ENCODE data around the gene HPS1.

Gene HPS1

DNA sequence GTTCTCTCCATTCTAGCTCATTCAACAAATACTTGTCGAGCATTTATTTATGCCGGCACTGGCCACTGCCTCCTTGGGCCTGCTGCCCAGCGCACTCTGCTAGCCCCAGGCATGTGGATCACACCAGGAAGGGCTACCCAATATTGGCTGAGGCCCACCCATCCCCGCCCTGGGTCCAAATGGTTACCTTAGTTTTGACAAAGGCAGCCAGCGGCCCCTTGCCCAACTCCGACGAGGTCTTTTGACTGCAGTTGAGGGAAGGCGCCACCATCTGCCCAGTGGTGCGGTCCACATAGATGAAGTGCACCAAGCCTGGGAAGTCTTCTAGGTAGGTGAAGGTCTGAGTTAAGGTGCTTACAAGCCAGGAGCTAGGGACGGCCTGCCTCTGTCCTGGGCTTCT lies 24.6 kb downstream of the HPS1 start:
- no peak overlapping the region for H3K27ac ChIP-seq (ENCODE audit: low read depth, low read length)
- no peaks in the 10 kb centered on the region for H3K9me3 ChIP-seq (ENCODE audit: insufficient read depth, low read length)
- no peaks in the 10 kb centered on the region for H3K36me3 ChIP-seq (ENCODE audit: low read length)
- no peaks in the 10 kb centered on the region for H3K27me3 ChIP-seq (ENCODE audit: low read length)
- H2AFZ ChIP-seq (ENCODE audit: low read depth, low read length, severe bottlenecking), result no peak overlapping the region
- no peaks in the 10 kb centered on the region for H3K9me2 ChIP-seq (replicated peaks; ENCODE audit: insufficient read depth, low read length)
- H3K9ac ChIP-seq (ENCODE audit: low read length), result no peak overlapping the region
- H4K20me1 ChIP-seq (ENCODE audit: low read depth, low read length), result no peaks in the 10 kb centered on the region
- no peak overlapping the region for H3K4me3 ChIP-seq (ENCODE audit: insufficient read depth, low read length, poor library complexity, severe bottlenecking)
- TF ChIP-seq EZH2phosphoT487 (conservative IDR thresholded peaks at IDR 0.05; ENCODE audit: low read length), result no peak
- TF ChIP-seq, protein P1, sequence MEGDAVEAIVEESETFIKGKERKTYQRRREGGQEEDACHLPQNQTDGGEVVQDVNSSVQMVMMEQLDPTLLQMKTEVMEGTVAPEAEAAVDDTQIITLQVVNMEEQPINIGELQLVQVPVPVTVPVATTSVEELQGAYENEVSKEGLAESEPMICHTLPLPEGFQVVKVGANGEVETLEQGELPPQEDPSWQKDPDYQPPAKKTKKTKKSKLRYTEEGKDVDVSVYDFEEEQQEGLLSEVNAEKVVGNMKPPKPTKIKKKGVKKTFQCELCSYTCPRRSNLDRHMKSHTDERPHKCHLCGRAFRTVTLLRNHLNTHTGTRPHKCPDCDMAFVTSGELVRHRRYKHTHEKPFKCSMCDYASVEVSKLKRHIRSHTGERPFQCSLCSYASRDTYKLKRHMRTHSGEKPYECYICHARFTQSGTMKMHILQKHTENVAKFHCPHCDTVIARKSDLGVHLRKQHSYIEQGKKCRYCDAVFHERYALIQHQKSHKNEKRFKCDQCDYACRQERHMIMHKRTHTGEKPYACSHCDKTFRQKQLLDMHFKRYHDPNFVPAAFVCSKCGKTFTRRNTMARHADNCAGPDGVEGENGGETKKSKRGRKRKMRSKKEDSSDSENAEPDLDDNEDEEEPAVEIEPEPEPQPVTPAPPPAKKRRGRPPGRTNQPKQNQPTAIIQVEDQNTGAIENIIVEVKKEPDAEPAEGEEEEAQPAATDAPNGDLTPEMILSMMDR (IDR thresholded peaks at IDR 0.05; ENCODE audit: insufficient read depth, low read length, poor library complexity, severe bottlenecking), result no peak
- H3K4me2 ChIP-seq (ENCODE audit: low read depth, low read length, poor library complexity, severe bottlenecking), result no peak overlapping the region
- H3F3A ChIP-seq (ENCODE audit: insufficient read depth), result no peaks in the 10 kb centered on the region
- H3K79me2 ChIP-seq (ENCODE audit: insufficient read depth, low read length), result no peaks in the 10 kb centered on the region

DNA sequence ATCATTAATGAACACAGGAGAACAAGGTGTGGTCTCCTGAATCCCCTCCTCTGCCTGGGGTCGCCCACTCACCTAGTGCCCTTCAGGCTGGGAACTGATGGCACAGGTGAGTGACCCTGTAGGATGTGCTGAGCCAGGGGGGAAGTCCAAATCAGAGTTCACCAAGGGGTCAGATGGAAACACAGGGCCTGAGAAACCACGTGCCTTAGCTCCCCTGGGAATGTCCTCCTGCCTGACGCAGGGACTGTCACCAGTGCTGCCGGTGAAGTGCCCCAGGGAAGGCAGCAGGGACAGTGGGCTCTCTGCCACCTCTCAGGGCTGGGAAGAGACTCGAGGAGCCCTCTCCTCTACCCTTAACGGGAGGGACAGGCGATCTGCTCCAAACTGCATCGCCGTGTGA lies 25.9 kb downstream of the HPS1 start:
- H3K79me2 ChIP-seq (ENCODE audit: insufficient read depth, low read length), result no peaks in the 10 kb centered on the region
- H3K9ac ChIP-seq (ENCODE audit: low read length), result no peak overlapping the region
- TF ChIP-seq, protein P1 (IDR thresholded peaks at IDR 0.05; ENCODE audit: insufficient read depth, low read length, poor library complexity, severe bottlenecking), result no peak
- TF ChIP-seq EZH2phosphoT487 (conservative IDR thresholded peaks at IDR 0.05; ENCODE audit: low read length), result no peak
- H3K27me3 ChIP-seq (ENCODE audit: low read length), result no peaks in the 10 kb centered on the region
- H4K20me1 ChIP-seq (ENCODE audit: low read depth, low read length), result no peaks in the 10 kb centered on the region
- H3K9me2 ChIP-seq (replicated peaks; ENCODE audit: insufficient read depth, low read length), result no peaks in the 10 kb centered on the region
- H2AFZ ChIP-seq (ENCODE audit: low read depth, low read length, severe bottlenecking), result no peak overlapping the region
- no peak overlapping the region for H3K4me2 ChIP-seq (ENCODE audit: low read depth, low read length, poor library complexity, severe bottlenecking)
- H3F3A ChIP-seq (ENCODE audit: insufficient read depth), result no peaks in the 10 kb centered on the region
- H3K4me3 ChIP-seq (ENCODE audit: insufficient read depth, low read length, poor library complexity, severe bottlenecking), result no peak overlapping the region
- H3K36me3 ChIP-seq (ENCODE audit: low read length), result no peaks in the 10 kb centered on the region
- no peak overlapping the region for H3K27ac ChIP-seq (ENCODE audit: low read depth, low read length)
- H3K9me3 ChIP-seq (ENCODE audit: insufficient read depth, low read length), result no peaks in the 10 kb centered on the region

DNA sequence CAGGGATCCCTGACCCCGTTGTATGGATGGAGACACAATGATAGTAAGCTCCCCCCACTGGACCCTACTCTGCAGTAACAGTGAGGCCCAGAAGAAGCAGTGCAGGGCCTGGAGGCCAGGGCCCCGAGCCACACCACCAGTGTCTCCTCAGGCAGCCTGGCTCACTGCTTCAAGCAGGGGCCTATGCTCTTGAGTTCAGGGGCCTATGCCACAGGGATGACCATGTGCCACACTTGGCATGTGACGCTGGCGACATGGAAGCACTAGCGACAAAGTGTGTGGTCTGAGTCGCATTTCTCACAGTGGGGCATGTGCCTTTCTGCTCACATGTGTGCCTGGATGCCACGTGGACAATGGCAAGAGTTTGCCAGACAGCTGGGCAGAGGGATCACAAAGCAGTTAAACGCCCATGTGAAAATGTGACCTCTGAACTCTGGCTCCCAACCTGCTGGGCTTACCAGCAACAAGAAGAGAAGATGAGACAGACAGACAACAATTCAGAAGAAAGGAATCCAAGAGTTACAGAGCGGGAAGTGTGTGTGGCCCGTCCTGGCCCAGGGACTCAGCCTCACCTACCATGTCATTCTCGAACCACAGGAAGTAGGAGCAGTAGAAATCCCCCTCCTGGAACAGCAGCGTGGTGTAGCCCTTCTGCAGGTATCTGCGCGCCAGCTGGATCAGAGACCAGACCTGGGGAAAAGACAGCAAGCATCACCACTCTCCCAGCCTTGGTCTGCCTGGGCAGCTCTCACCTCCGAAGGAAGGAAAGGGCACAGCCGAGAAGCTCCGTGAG lies 27.1 kb downstream of the HPS1 start:
- H3K36me3 ChIP-seq (ENCODE audit: low read length), result no peaks in the 10 kb centered on the region
- H2AFZ ChIP-seq (ENCODE audit: low read depth, low read length, severe bottlenecking), result no peak overlapping the region
- no peak overlapping the region for H3K4me2 ChIP-seq (ENCODE audit: low read depth, low read length, poor library complexity, severe bottlenecking)
- no peak overlapping the region for H3K9ac ChIP-seq (ENCODE audit: low read length)
- H3K9me2 ChIP-seq (replicated peaks; ENCODE audit: insufficient read depth, low read length), result no peaks in the 10 kb centered on the region
- H3F3A ChIP-seq (ENCODE audit: insufficient read depth), result no peaks in the 10 kb centered on the region
- H3K4me3 ChIP-seq (ENCODE audit: insufficient read depth, low read length, poor library complexity, severe bottlenecking), result no peak overlapping the region
- TF ChIP-seq, protein P1 (IDR thresholded peaks at IDR 0.05; ENCODE audit: insufficient read depth, low read length, poor library complexity, severe bottlenecking), result no peak
- TF ChIP-seq EZH2phosphoT487 (conservative IDR thresholded peaks at IDR 0.05; ENCODE audit: low read length), result no peak
- H3K27me3 ChIP-seq (ENCODE audit: low read length), result no peaks in the 10 kb centered on the region
- no peaks in the 10 kb centered on the region for H3K79me2 ChIP-seq (ENCODE audit: insufficient read depth, low read length)
- H4K20me1 ChIP-seq (ENCODE audit: low read depth, low read length), result no peaks in the 10 kb centered on the region
- H3K27ac ChIP-seq (ENCODE audit: low read depth, low read length), result no peak overlapping the region
- no peaks in the 10 kb centered on the region for H3K9me3 ChIP-seq (ENCODE audit: insufficient read depth, low read length)

Measured in SU-DHL-6 (cell line).